OCI-LY7 (cell line): Measurements from ENCODE around the gene CALU. TPM values are rescaled to one million over a fixed set of nuclear protein-coding genes. Genes with fewer than 3 reads are reported as not detected.

Experiments used
- BruUV-seq: library from RNA; stranded (reverse); fragments of 400-500 nt; replicated peaks from 2 replicates; lab custom pipeline; 2021; lab: Mats Ljungman, UMichigan
- CTCF ChIA-PET: fragments of 300-600 bp; sonication (Branson Sonifier 250); formaldehyde crosslinking; loops from one replicate; lab custom pipeline; 2022; ENCODE audit warnings: antibody characterized with exemption; ENCODE audit not compliant: unreplicated experiment; lab: Charles Lee
- POLR2A ChIA-PET: fragments of 300-600 bp; sonication (Branson Sonifier 250); formaldehyde crosslinking; loops from one replicate; lab custom pipeline; 2022; ENCODE audit warnings: antibody characterized with exemption; lab: Charles Lee
- DNase-seq: peaks from one replicate; pipeline ENCODE4 v3.0.0-alpha.2; 2015; ENCODE audit warnings: low spot score
- H2AFZ ChIP-seq: fragments of 200-600 bp; sonication (generic), shearing (Covaris generic); 2 replicates; pipeline ENCODE4 v1.6.1; 2014; ENCODE audit warnings: mild to moderate bottlenecking, antibody characterized with exemption, low read length, moderate library complexity
- H3K27ac ChIP-seq: fragments of 200-600 bp; sonication (generic); 2 replicates; pipeline ENCODE4 v1.5.1; 2014; ENCODE audit warnings: mixed run types, low read depth, mild to moderate bottlenecking, moderate library complexity, low read length, inconsistent platforms; ENCODE audit not compliant: poor library complexity, severe bottlenecking
- H3K36me3 ChIP-seq: fragments of 200-600 bp; sonication (generic); 2 replicates; pipeline ENCODE4 v1.6.1; 2014; ENCODE audit warnings: mild to moderate bottlenecking, antibody characterized with exemption, low read length, moderate library complexity, mixed read lengths; ENCODE audit not compliant: insufficient read depth
- H3K4me1 ChIP-seq: fragments of 200-600 bp; sonication (generic); 2 replicates; pipeline ENCODE4 v1.5.1; 2014; ENCODE audit warnings: mild to moderate bottlenecking, low read length; ENCODE audit not compliant: insufficient read depth, poor library complexity, severe bottlenecking
- H3K4me2 ChIP-seq: fragments of 200-600 bp; sonication (generic); 2 replicates; pipeline ENCODE4 v1.6.1; 2014; ENCODE audit warnings: mild to moderate bottlenecking, low read length
- H3K4me3 ChIP-seq: fragments of 200-600 bp; sonication (generic); 2 replicates; pipeline ENCODE4 v1.5.1; 2014; ENCODE audit warnings: mild to moderate bottlenecking, low read depth, low read length; ENCODE audit not compliant: poor library complexity, severe bottlenecking
- H3K79me2 ChIP-seq: fragments of 200-600 bp; sonication (generic); 2 replicates; pipeline ENCODE4 v1.6.1; 2016; ENCODE audit warnings: low read depth, mild to moderate bottlenecking, low read length, moderate library complexity, mixed read lengths; ENCODE audit not compliant: insufficient read depth
- H3K9me2 ChIP-seq: fragments of 200-600 bp; sonication (generic); 2 replicates; pipeline ENCODE4 v1.6.1; 2016; ENCODE audit warnings: mild to moderate bottlenecking, low read length, mixed read lengths; ENCODE audit not compliant: insufficient read depth
- H3K9me3 ChIP-seq: fragments of 200-600 bp; sonication (generic); 2 replicates; pipeline ENCODE4 v1.6.1; 2014; ENCODE audit warnings: mild to moderate bottlenecking, mixed run types, low read length, mixed read lengths
- H4K20me1 ChIP-seq: fragments of 200-600 bp; sonication (generic); 2 replicates; pipeline ENCODE4 v1.6.1; 2014; ENCODE audit warnings: mild to moderate bottlenecking, antibody characterized with exemption, low read length, moderate library complexity, mixed read lengths; ENCODE audit not compliant: insufficient read depth
- CTCF ChIP-seq: fragments of 200-600 bp; sonication (generic); conservative IDR thresholded peaks from 2 replicates; pipeline ENCODE4 v1.5.1; 2014; ENCODE audit warnings: mild to moderate bottlenecking, antibody characterized with exemption, low read length, moderate library complexity, mixed read lengths
- EZH2phosphoT487 ChIP-seq: fragments of 200-600 bp; sonication (generic); IDR thresholded peaks from 2 replicates; pipeline ENCODE4 v1.6.1; 2018; ENCODE audit warnings: low read depth, borderline replicate concordance, mild to moderate bottlenecking, mixed run types, antibody characterized with exemption, low read length, moderate library complexity, mixed read lengths
- intact Hi-C: fragments of 100-400 bp; cut with micrococcal nuclease; formaldehyde crosslinking; loops from one replicate; pipeline ENCODE4 v1.10.0; 2022; ENCODE audit not compliant: unreplicated experiment
- total RNA-seq, 2 experiments: library from RNA; depleted of rRNA in 1 of 2; stranded (reverse); fragments of >200 nt in 1 of 2; shearing (Covaris generic) in 1 of 2; gene quantifications; 2 replicates each; pipeline ENCODE4 v1.2.3, GENCODE V29; 2014 to 2022

The CALU gene
- total RNA-seq, 2 experiments from 2014 or later = 45.6 to 52.8 TPM

GRCh38 chr7:128733278-128733645 is 5.9 kb upstream of the CALU start:
- Histone ChIP-seq H3K4me2 (no peak overlapping the region), H3K4me1 (peaks cover under 1% of the 10 kb centered on the region), H2AFZ (no peak overlapping the region), H3K9me3 (no peaks in the 10 kb centered on the region), H3K36me3 (no peaks in the 10 kb centered on the region), H3K27ac (no peak overlapping the region), H4K20me1 (no peaks in the 10 kb centered on the region), H3K4me3 (no peak overlapping the region), H3K9me2 (no peaks in the 10 kb centered on the region), H3K79me2 (no peaks in the 10 kb centered on the region)
- BruUV-seq = no TSS peak
- intact Hi-C loops = no loop called here
- CTCF ChIA-PET = no interaction called here
- no peak for DNase-seq
- POLR2A ChIA-PET = interaction anchor here (0.8 kb wide), 1 partner anchor 19 kb away, joined by 3 read pairs; no protein-coding TSS in a partner anchor
- TF ChIP-seq CTCF (no peak), EZH2phosphoT487 (no peak)

- POLR2A ChIA-PET = interaction anchor here (0.8 to 0.9 kb wide), 2 partner anchors 8 to 11 kb away, joined by 3 read pairs; no protein-coding TSS in a partner anchor
- no TSS peak for BruUV-seq
- peaks cover 1% of the 10 kb centered on the region; the same call in 1 of the 2 replicates for H4K20me1 ChIP-seq
- no peak overlapping the region for H3K4me2 ChIP-seq
- no peaks in the 10 kb centered on the region for H3K36me3 ChIP-seq
- TF ChIP-seq CTCF (no peak), EZH2phosphoT487 (no peak)
- CTCF ChIA-PET = interaction anchor here (0.7 kb wide), 1 partner anchor 13 kb away, joined by 3 read pairs; no protein-coding TSS in a partner anchor
- H3K27ac ChIP-seq = no peak overlapping the region
- intact Hi-C loops = no loop called here
- no peaks in the 10 kb centered on the region for H3K9me2 ChIP-seq
- H2AFZ ChIP-seq = no peak overlapping the region
- H3K79me2 ChIP-seq = peaks cover 6% of the 10 kb centered on the region
- no peaks in the 10 kb centered on the region for H3K9me3 ChIP-seq
- H3K4me3 ChIP-seq = no peak overlapping the region
- no peak for DNase-seq
- peaks cover 5% of the 10 kb centered on the region for H3K4me1 ChIP-seq
These were observed 4.3 kb upstream of the CALU start for GRCh38 chr7:128734890-128735289.

GRCh38 chr7:128735436-128735835 is 3.7 kb upstream of the CALU start:
- TF ChIP-seq EZH2phosphoT487 (no peak), CTCF (no peak)
- Histone ChIP-seq H3K4me1 (peaks cover 9% of the 10 kb centered on the region), H3K27ac (no peak overlapping the region), H3K79me2 (peaks cover 11% of the 10 kb centered on the region), H3K36me3 (no peaks in the 10 kb centered on the region), H3K4me3 (no peak overlapping the region), H4K20me1 (peaks cover 7% of the 10 kb centered on the region; the same call in 1 of the 2 replicates), H3K9me2 (no peaks in the 10 kb centered on the region), H3K9me3 (no peaks in the 10 kb centered on the region), H3K4me2 (no peak overlapping the region), H2AFZ (no peak overlapping the region)
- intact Hi-C loops = no loop called here
- DNase-seq = no peak
- CTCF ChIA-PET = interaction anchor here (0.7 kb wide), 1 partner anchor 400 kb away, joined by 3 read pairs; no protein-coding TSS in a partner anchor
- POLR2A ChIA-PET = no interaction called here
- BruUV-seq = no TSS peak
